ENCODE data around the gene CITED4. TPM values are rescaled to one million over a fixed set of nuclear protein-coding genes. Genes with fewer than 3 reads are reported as not detected.

Gene CITED4
- polyA plus RNA-seq, 1 donor (not counting 4 experiments of a cell fraction or from before 2014, with no cell fraction given) = 11.2 TPM

DNA sequence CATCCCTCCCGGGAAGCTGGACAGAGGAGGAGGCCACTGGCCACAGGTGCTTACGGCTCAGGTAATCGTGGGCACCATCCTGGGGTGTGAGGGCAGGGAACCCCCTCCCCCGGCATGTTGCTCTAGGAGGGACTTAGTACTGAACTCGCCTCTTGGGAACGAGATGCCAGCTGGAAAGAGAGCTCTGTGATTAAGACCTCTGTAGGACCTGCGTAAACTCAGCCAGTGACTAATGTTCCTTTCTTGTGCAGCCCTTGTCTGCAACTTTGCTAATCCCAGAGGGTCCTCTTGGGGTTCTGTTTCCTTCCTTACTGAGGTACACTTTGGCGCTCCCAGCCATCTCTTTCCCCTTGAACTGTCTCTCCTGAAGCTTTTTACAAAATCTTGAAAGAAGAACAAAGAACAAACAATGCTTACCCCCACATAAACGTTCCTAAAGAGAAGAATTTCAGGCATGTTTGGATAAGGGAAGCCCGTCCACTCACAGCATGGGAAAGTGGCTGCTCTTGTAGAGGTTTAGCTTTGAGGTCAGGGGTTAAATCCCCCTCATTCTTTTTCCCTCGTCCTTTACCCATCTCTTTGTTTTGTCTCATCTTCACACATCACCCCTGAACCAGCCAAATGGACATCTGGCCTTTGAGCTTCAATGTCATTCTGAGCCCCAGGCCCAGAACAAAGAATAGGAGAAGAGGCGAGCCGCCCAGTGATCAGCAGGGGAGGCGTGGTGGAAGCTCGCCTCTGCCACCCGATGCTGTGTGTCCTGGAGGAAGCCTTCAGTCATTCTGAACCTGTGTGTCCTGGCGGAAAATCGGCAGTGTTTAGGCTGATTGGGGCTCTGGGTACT, 37.4 kb downstream of the CITED4 start:
- H3K4me1 ChIP-seq (ENCODE audit: control insufficient read depth, extremely low read depth, insufficient read depth, low read length) = peaks cover 2% of the 10 kb centered on the region
- no peak for TF ChIP-seq EZH2 (IDR thresholded peaks at IDR 0.05; ENCODE audit: low read length)
- TF ChIP-seq, protein P1, sequence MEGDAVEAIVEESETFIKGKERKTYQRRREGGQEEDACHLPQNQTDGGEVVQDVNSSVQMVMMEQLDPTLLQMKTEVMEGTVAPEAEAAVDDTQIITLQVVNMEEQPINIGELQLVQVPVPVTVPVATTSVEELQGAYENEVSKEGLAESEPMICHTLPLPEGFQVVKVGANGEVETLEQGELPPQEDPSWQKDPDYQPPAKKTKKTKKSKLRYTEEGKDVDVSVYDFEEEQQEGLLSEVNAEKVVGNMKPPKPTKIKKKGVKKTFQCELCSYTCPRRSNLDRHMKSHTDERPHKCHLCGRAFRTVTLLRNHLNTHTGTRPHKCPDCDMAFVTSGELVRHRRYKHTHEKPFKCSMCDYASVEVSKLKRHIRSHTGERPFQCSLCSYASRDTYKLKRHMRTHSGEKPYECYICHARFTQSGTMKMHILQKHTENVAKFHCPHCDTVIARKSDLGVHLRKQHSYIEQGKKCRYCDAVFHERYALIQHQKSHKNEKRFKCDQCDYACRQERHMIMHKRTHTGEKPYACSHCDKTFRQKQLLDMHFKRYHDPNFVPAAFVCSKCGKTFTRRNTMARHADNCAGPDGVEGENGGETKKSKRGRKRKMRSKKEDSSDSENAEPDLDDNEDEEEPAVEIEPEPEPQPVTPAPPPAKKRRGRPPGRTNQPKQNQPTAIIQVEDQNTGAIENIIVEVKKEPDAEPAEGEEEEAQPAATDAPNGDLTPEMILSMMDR (optimal IDR thresholded peaks at IDR 0.05 in 1 of 3, IDR thresholded peaks at IDR 0.05 in 1 of 3, conservative IDR thresholded peaks at IDR 0.05 in 1 of 3; ENCODE audit: extremely low read depth in 1 of 3, insufficient read depth in 2 of 3, low read length in 3 of 3) = no peak
- H3K4me3 ChIP-seq (ENCODE audit: control insufficient read depth in 2 of 3, extremely low read depth in 1 of 3, insufficient read depth in 2 of 3, low read depth in 1 of 3, low read length in 3 of 3) = no peak overlapping the region
- H3K79me2 ChIP-seq (ENCODE audit: control insufficient read depth, insufficient read depth, low read length) = no peaks in the 10 kb centered on the region
- FAIRE-seq (no peak), DNase-seq (ENCODE audit: low read depth, low spot score) (no peak)
- H2AFZ ChIP-seq (ENCODE audit: control insufficient read depth, low read length) = no peak overlapping the region
- H3K27me3 ChIP-seq (ENCODE audit: control insufficient read depth, extremely low read depth, insufficient read depth, low read length) = peaks cover 3% of the 10 kb centered on the region
- H3K36me3 ChIP-seq (ENCODE audit: control insufficient read depth in 2 of 2, extremely low read depth in 1 of 2, insufficient read depth in 2 of 2, low read length in 2 of 2) = no peaks in the 10 kb centered on the region
- no peak overlapping the region for H3K4me2 ChIP-seq (ENCODE audit: control insufficient read depth, extremely low read depth, insufficient read depth, low read depth, low read length)
- H3K9me3 ChIP-seq (ENCODE audit: control insufficient read depth, low read depth, low read length) = no peaks in the 10 kb centered on the region
- no peaks in the 10 kb centered on the region for H3K9me1 ChIP-seq (ENCODE audit: control insufficient read depth, extremely low read depth, insufficient read depth, low read length)
- no peak overlapping the region for H3K27ac ChIP-seq (ENCODE audit: control insufficient read depth, insufficient read depth, low read length)
- H3K9ac ChIP-seq (ENCODE audit: control insufficient read depth, extremely low read depth, insufficient read depth, low read length) = no peak overlapping the region
- dilution Hi-C loops (cut with MboI; ENCODE audit: extremely low pct_ligation_motif_present, low sequenced_read_pairs) = no loop called here
- H4K20me1 ChIP-seq (ENCODE audit: control insufficient read depth, extremely low read depth, insufficient read depth, low read length) = no peaks in the 10 kb centered on the region

DNA sequence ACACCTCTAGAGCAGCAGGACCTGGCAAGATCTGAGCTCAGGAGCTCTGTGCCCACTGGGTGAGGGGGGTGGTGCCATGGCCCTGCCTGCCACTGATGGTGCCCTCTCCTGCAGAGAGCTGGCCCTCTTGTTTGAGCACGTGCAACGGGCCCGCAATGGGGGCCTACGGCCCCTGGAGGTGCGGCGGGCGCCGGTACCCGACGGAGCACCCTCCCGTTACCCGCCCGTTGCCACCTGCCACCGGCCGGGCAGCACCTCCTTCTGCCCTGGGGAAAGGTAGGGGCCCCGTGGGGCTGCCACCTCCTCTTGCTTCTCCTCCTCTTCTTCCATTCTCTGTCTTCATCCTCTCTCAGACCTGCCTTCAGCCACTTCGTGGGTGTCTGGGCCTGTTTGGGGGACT, 38.2 kb downstream of the CITED4 start:
- no peak overlapping the region for H3K4me2 ChIP-seq (ENCODE audit: control insufficient read depth, extremely low read depth, insufficient read depth, low read depth, low read length)

More for the DNA sequence above, 38.2 kb downstream of the CITED4 start:
- Histone ChIP-seq H3K4me1 (ENCODE audit: control insufficient read depth, extremely low read depth, insufficient read depth, low read length) (no peaks in the 10 kb centered on the region), H4K20me1 (ENCODE audit: control insufficient read depth, extremely low read depth, insufficient read depth, low read length) (no peaks in the 10 kb centered on the region), H3K27me3 (ENCODE audit: control insufficient read depth, extremely low read depth, insufficient read depth, low read length) (peaks cover under 1% of the 10 kb centered on the region), H3K27ac (ENCODE audit: control insufficient read depth, insufficient read depth, low read length) (no peak overlapping the region), H3K9me3 (ENCODE audit: control insufficient read depth, low read depth, low read length) (no peaks in the 10 kb centered on the region), H3K4me3 (ENCODE audit: control insufficient read depth in 2 of 3, extremely low read depth in 1 of 3, insufficient read depth in 2 of 3, low read depth in 1 of 3, low read length in 3 of 3) (no peak overlapping the region), H3K9ac (ENCODE audit: control insufficient read depth, extremely low read depth, insufficient read depth, low read length) (no peak overlapping the region), H3K36me3 (ENCODE audit: control insufficient read depth in 2 of 2, extremely low read depth in 1 of 2, insufficient read depth in 2 of 2, low read length in 2 of 2) (no peaks in the 10 kb centered on the region), H3K79me2 (ENCODE audit: control insufficient read depth, insufficient read depth, low read length) (no peaks in the 10 kb centered on the region), H2AFZ (ENCODE audit: control insufficient read depth, low read length) (no peak overlapping the region), H3K9me1 (ENCODE audit: control insufficient read depth, extremely low read depth, insufficient read depth, low read length) (no peaks in the 10 kb centered on the region)
- TF ChIP-seq, protein P1 (optimal IDR thresholded peaks at IDR 0.05 in 1 of 3, IDR thresholded peaks at IDR 0.05 in 1 of 3, conservative IDR thresholded peaks at IDR 0.05 in 1 of 3; ENCODE audit: extremely low read depth in 1 of 3, insufficient read depth in 2 of 3, low read length in 3 of 3) = no peak
- no peak for TF ChIP-seq EZH2 (IDR thresholded peaks at IDR 0.05; ENCODE audit: low read length)
- dilution Hi-C loops (cut with MboI; ENCODE audit: extremely low pct_ligation_motif_present, low sequenced_read_pairs) = no loop called here
- DNase-seq (ENCODE audit: low read depth, low spot score) (no peak), FAIRE-seq (no peak)

Data from keratinocyte (primary cell).